ENCODE results near the gene PLXDC1.

GRCh38 chr17:39097537-39097936 is 53.9 kb downstream of the PLXDC1 start:
- TF ChIP-seq POLR2A (IDR thresholded peaks at IDR 0.05) (no peak), CTCF (IDR thresholded peaks at IDR 0.05) (no peak)
